NCI-H526 (cell line): ENCODE results near the gene OR6Q1.

Experiments used
- DNase-seq, 2 experiments: peaks; one replicate each; lab custom pipeline; 2025; lab: John Stamatoyannopoulos, UW

OR6Q1 gene

GRCh38 chr11:58058276-58059006 lies 27.7 kb downstream of the OR6Q1 start:
- no peak for DNase-seq

DNA sequence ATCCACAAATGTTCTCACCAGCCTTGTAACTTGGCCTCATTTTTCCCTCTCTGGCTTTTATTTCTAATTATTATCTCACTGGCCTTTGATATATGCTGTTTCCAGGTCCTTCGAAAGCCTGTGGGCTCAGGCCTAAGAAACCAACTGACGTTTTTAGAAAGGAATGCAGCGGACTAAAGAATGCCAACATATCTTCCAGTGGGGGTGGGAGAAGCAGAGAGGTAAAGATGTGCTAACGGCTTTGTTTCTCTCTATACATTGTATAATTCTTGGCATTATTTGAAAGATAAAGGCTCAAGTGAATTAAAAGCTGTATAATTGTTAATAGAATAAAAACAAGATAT lies 28.2 kb downstream of the OR6Q1 start:
- DNase-seq = no peak

DNA sequence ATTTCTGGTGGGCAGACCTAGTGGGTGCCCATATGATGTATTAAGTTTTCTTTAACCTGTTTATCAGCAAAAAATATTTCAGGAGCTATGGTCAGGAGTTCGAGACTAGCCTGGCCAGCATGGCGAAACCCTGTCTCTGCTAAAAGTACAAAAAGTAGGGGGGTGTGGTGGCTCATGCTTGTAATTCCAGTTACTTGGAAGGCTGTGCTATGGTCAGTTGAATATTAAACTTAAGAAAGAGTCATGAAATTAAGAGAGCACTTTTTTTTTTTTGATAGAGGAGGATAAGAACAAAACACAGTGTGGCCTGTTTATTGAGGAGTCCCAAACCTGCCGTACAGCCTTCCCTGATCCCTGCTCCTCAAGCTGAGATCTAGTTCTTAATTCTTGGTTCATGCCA lies 29.8 kb downstream of the OR6Q1 start:
- no peak for DNase-seq

- no peak for DNase-seq
Observed at GRCh38 chr11:58060939-58061672, 30.4 kb downstream of the OR6Q1 start.

- DNase-seq = no peak
Observed at GRCh38 chr11:58061813-58062212, 31.1 kb downstream of the OR6Q1 start.

DNA sequence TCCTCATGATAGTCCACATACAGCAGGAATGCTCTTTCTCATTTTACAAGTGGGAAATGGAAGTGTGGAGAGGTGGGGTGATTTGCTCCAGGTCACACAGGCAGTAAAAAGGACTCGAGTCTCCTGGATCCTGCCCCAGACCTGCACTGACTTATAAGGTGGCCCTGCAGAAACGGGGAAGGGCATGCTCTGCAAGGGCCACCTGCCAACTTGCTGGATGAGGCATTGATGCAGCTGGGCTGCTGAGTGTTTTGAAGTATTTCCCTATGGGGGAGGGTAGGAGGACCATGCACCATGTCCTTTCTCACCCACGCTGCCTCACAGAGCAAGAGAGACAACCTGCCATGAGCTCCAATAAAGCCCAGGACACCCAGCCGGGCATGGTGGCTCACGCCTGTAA lies 36.9 kb downstream of the OR6Q1 start:
- no peak for DNase-seq

- peak in 1 of 2 experiments; percentile 39 for DNase-seq
Observed at GRCh38 chr11:58068655-58069054, 37.9 kb downstream of the OR6Q1 start.

GRCh38 chr11:58070585-58070984 lies 39.8 kb downstream of the OR6Q1 start:
- DNase-seq = no peak

DNA sequence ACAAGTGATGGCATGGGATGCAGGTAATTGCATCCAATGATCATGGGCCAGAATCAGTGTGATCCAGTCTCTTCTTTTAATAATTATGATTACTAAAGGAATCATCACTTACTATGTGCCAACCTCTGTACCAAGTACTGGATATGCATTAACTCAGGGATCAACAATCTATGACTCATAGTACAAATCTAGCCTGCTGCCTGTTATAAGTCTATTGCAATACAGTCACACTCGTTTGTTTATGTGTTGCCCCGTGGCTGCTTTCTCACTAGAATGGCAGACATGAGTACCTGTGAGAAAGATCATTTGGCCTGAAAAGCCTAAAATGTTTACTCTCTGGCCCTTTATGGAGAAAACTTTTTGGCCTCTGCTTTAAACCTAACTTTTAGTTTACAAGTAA lies 45.0 kb downstream of the OR6Q1 start:
- no peak for DNase-seq
